Testis (tissue), 2 donors: ENCODE data around the gene LTBP1.

Experiments
- CTCF ChIP-seq, 3 experiments: fragments of 450-650 bp in 2 of 3; fragments of 200-600 bp in 1 of 3; sonication (generic) in 1 of 3; IDR thresholded peaks; one replicate each; pipeline ENCODE4 v1.5.1; 2016 to 2019; ENCODE audit warnings: antibody characterized with exemption in 3 of 3, mild to moderate bottlenecking in 2 of 3, moderate library complexity in 1 of 3
- POLR2A ChIP-seq: fragments of 450-650 bp; IDR thresholded peaks from one replicate; pipeline ENCODE4 v1.6.1; 2017; ENCODE audit warnings: antibody characterized with exemption, mild to moderate bottlenecking, moderate library complexity

DNA sequence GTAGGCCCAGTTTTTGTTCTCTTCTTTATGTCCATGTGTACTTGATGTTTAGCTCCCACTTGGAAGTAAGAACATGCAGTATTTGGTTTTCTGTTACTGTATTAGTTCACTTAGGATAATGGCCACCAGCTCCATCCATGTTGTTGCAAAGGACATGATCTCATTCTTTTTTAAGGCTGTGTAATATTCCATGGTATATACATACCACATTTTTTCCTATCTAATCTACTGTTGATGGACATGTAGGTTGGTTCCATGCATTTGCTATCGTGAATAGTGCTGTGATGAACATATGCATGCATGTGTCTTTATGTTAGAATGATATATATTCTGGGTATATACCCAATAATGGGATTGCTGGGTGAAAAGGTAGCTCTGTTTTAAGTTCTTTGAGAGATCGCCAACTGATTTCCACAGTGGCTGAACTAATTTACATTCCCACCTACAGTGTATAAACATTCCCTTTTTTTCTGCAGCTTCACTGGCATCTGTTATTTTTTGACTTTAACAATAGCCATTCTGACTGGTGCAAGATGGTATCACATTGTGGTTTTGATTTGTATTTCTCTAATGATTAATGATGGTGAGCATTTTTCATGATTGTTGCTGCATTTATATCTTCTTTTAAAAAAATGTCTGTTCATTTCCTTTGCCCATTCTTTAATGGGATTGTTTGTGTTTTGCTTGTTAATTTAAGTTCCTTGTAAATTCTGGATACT is 22.9 kb downstream of the LTBP1 start:
- no peak for TF ChIP-seq CTCF (IDR thresholded peaks at IDR 0.05)
- TF ChIP-seq POLR2A = no peak
